Stimulated activated CD4-positive, alpha-beta T cell treated with anti-CD3 and anti-CD28 coated beads, Interleukin-4, amount 100 ng/mL, for 4 hours (primary cell): Measurements from ENCODE around the gene KCTD16.

ENCODE experiments used
- DNase-seq, 2 experiments: peaks; one replicate each; pipeline ENCODE4 v3.0.0-alpha.2; 2020

KCTD16 gene

GRCh38 chr5:144170276-144171024, at the start of gene KCTD16, which contains the start of gene YIPF5:
TSS of gene KCTD16 (plus strand) at chr5:144170873.
TSS of gene YIPF5 (minus strand) at chr5:144170659. CDS start at chr5:144169955, 704 bp downstream.
- DNase-seq, result peak; percentile 93 to 99

- no peak for DNase-seq
Measured at GRCh38 chr5:144121577-144121976, 49.1 kb upstream of the KCTD16 start.

GRCh38 chr5:144122081-144122480, 48.6 kb upstream of the KCTD16 start:
- no peak for DNase-seq

GRCh38 chr5:144122641-144123040, 48.0 kb upstream of the KCTD16 start:
- no peak for DNase-seq

- DNase-seq, result no peak
Measured at GRCh38 chr5:144125163-144125726, 45.4 kb upstream of the KCTD16 start.

GRCh38 chr5:144126707-144127106, 44.0 kb upstream of the KCTD16 start:
- DNase-seq, result no peak

GRCh38 chr5:144128844-144129243, 41.8 kb upstream of the KCTD16 start:
- DNase-seq, result no peak

- DNase-seq, result no peak
Measured at GRCh38 chr5:144130306-144130705, 40.4 kb upstream of the KCTD16 start.

GRCh38 chr5:144131261-144131660, 39.4 kb upstream of the KCTD16 start:
- no peak for DNase-seq

- DNase-seq, result no peak
Measured at GRCh38 chr5:144133050-144133633, 37.5 kb upstream of the KCTD16 start.

GRCh38 chr5:144134194-144134826, 36.4 kb upstream of the KCTD16 start:
- no peak for DNase-seq

- no peak for DNase-seq
Measured at GRCh38 chr5:144135113-144135762, 35.4 kb upstream of the KCTD16 start.

- no peak for DNase-seq
Measured at GRCh38 chr5:144139586-144139985, 31.1 kb upstream of the KCTD16 start.

GRCh38 chr5:144141585-144141984, 29.1 kb upstream of the KCTD16 start:
- no peak for DNase-seq

- DNase-seq, result no peak
Measured at GRCh38 chr5:144142139-144142823, 28.4 kb upstream of the KCTD16 start.

- DNase-seq, result no peak
Measured at GRCh38 chr5:144142824-144143162, 27.9 kb upstream of the KCTD16 start.

- no peak for DNase-seq
Measured at GRCh38 chr5:144143625-144144024, 27.0 kb upstream of the KCTD16 start.

- no peak for DNase-seq
Measured at GRCh38 chr5:144144956-144145751, 25.5 kb upstream of the KCTD16 start.

- no peak for DNase-seq
Measured at GRCh38 chr5:144151026-144151425, 19.6 kb upstream of the KCTD16 start.

- no peak for DNase-seq
Measured at GRCh38 chr5:144156767-144157171, 13.9 kb upstream of the KCTD16 start.

GRCh38 chr5:144162686-144163085, 8.0 kb upstream of the KCTD16 start:
- no peak for DNase-seq

GRCh38 chr5:144166696-144167095, 4.0 kb upstream of the KCTD16 start:
- DNase-seq, result no peak
